GM18508 (cell line): ENCODE results near the gene FBLL1.
"Not testable (repeated sequence)": the region's sequence is repeated elsewhere in the genome, so short reads cannot be mapped to it uniquely, and the experiment has no call there.

Experiments used
- ATAC-seq: cut with Tn5 transposase; IDR thresholded peaks from one replicate; pipeline ENCODE4 v1.9.1; 2021; ENCODE audit warnings: moderate number of reproducible peaks; ENCODE audit not compliant: insufficient read depth, unreplicated experiment

Gene FBLL1

DNA sequence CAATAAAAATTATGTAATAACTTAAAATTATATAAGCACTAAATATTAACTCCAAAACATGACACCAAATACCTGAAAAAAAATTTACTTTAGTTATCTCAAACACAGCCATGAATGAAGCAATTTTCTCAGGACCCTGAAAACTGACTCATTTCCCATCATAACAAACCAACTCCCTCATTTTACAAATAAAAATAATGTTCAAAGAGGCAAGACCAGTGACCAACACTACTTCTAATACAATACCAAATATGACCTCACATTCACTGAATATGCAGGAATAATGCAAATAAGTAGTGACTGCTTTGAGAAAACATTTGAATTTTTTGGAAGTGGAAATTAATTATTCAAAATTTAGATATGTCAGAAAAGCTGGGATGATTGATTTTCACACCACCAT lies 21.6 kb downstream of the FBLL1 start:
- no peak for ATAC-seq

DNA sequence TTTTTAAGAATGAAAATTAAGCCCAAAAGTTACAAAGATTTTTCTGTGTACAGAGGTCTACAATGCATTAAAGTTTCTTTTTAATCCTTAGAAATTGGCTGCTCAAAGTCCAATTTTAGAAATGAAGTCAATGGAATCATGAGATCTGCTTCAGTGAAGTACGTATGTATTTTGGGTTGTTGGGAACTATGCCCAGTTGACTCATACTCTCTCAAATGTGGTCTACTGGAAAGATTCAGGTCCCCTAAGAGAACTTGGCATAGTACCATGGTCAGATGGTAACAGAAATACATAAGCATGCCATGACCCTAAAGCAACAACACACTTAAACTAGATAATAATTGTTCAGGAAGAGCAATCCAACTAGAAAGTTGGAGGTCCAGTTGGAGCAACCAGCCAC lies 23.0 kb downstream of the FBLL1 start:
- no peak for ATAC-seq

DNA sequence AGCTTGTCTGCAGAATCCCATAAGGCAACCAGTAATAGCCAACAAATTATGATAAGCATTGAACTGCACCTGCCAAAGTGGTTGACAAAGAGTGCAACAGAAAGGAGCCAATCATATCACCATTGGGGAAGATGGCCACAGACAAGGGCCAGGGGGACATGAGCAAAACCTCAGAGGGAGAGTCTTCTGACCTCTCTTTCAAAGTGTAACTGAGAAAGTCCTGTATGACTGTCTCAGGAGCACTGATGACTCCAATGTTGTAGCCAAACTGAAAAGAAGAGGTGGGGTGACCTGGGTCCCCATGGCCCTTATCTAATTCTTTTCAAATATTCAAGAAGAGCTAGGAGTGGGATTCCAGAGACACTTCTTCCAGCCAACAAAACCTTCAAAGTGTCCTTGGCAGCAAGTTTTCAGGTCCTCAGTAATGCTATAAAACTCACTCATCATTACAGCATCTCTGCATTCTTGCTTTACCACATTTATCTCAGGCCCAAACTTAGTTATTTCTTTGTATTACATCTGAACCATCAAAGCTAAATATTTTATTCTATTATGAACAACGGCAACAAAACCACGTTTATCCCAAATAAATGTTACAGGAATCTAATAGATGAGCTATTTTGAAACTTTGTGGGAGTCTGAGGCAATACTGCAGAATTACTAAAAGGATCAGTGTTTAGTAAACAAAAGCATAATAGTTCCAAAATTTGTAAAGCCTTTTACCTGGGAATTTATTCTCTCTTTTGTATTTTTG lies 24.4 kb downstream of the FBLL1 start:
- ATAC-seq, result no peak

DNA sequence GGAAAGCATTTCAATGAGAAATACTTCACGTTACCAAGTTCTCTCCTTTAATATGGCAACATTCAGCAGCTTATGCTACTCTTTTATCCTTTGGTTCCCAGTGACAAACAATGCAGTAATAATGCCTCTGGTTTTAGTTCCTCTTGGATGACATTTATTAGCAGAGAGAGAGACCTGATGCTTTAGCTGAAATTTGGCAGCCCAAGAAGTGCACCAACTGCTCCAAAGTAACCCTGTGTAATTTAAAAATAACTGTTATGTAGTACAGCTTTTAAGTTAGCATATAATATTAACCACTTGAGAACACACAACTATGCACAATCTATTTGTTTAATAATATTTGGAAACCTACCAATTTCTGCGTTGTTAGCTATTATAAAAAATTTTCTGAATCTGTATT lies 28.3 kb downstream of the FBLL1 start:
- ATAC-seq, result no peak

DNA sequence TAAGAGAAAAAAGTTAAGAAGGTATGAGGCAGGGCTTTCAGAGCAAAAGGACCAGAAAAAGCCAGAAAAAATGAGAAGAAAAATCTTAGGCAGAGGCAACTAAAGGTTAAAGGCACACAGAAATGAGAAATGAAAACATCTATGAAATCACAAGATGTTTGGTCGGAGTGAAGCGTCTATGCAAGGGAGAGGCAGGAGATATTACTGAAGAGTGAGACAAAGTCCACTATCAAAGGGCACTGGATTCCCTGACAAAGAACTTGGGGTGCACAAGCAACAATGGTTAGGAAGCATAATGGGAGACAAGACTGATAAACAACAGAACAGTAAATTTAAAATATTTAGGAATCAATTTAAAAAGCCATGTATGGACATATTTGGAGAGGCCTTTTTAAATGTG lies 33.2 kb downstream of the FBLL1 start:
- no peak for ATAC-seq

DNA sequence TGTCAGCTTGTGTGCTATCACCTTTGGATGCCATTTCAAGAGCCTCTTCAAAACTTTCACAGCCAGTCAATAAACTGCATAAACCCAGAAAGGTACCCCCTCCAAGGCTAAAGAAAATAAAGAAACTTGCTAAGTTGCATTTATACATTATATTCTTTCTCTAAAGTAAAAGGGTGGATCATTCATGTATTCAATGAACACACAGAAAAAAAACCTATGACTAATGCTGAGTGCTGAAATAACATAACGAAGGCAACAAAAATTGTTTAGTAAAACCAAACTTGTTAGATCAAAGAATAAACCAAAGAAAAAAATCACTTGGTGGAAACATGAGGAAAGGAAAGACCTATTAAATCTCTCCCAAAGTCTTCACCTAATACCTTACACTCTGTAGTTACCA lies 34.9 kb downstream of the FBLL1 start:
- ATAC-seq, result no peak

DNA sequence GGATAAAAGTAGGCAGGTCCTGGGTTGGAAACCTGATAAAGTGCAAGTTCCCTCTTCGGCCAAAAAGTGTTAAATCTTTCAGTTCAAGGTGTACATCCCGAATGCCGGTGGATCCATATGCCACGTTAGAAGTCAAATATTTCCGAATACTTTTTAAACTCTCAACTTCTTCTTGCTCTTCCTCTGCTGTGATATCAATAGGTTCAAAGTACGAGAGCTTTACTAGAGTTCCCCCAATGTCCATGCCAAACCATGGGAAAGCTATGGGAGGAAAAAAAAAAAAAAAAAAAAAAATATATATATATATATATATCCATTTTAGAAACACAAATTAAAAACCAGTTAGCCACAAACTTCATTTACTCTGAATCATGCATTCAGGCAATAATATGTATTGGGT lies 39.6 kb downstream of the FBLL1 start:
- no peak for ATAC-seq

DNA sequence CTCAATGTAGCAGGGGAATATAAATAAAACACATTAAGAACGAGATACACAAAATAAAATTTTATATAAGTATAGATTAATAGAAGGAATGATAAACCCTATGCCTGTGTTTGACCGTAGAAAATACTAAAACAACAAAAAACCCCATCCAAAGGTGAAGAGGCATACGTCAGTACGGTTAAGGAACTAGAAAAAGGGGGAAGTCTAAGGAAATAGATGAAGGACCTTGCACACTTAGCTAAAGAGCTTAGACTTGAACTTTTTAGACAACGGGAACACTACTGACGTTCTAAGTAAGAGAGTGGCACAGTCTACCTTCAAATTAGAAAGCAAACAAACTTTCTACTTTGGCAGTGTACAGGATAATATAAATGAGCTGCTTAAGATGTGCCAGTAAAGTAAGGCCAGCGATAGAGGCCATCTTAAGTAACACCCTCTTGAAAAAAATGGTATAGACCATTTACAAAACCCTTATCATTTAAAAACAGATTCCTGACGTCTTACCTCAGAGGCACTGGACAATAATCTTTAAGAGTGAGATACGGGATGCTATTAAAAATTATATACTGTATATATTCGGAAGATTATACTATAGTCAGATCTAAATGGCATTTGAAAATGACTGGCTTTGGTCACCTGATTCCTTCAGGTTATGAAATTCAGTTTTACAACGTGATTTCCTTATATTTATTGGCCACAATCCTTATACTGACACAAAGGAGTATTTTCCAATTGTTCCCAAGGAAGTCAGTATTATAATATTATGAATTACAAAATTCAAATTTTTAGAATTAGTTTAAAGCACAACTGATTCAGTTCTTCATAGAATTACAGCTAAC lies 41.6 kb downstream of the FBLL1 start:
- no peak for ATAC-seq

DNA sequence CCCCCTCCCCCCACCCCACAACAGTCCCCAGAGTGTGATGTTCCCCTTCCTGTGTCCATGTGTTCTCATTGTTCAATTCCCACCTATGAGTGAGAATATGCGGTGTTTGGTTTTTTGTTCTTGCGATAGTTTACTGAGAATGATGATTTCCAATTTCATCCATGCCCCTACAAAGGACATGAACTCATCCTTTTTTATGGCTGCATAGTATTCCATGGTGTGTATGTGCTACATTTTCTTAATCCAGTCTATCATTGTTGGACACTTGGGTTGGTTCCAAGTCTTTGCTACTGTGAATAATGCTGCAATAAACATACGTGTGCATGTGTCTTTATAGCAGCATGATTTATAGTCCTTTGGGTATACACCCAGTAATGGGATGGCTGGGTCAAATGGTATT lies 44.6 kb downstream of the FBLL1 start:
- ATAC-seq, result not testable (repeated sequence)

DNA sequence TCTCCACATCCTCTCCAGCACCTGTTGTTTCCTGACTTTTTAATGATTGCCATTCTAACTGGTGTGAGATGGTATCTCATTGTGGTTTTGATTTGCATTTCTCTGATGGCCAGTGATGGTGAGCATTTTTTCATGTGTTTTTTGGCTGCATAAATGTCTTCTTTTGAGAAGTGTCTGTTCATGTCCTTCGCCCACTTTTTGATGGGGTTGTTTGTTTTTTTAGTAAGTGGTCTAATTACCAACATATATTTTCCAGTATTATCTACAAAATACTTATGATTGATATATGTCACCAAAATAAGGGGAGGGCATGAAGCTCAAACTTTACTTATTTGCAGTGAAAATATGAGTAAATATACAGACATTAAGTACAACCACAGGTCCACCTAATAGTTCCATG lies 45.1 kb downstream of the FBLL1 start:
- ATAC-seq, result not testable (repeated sequence)

DNA sequence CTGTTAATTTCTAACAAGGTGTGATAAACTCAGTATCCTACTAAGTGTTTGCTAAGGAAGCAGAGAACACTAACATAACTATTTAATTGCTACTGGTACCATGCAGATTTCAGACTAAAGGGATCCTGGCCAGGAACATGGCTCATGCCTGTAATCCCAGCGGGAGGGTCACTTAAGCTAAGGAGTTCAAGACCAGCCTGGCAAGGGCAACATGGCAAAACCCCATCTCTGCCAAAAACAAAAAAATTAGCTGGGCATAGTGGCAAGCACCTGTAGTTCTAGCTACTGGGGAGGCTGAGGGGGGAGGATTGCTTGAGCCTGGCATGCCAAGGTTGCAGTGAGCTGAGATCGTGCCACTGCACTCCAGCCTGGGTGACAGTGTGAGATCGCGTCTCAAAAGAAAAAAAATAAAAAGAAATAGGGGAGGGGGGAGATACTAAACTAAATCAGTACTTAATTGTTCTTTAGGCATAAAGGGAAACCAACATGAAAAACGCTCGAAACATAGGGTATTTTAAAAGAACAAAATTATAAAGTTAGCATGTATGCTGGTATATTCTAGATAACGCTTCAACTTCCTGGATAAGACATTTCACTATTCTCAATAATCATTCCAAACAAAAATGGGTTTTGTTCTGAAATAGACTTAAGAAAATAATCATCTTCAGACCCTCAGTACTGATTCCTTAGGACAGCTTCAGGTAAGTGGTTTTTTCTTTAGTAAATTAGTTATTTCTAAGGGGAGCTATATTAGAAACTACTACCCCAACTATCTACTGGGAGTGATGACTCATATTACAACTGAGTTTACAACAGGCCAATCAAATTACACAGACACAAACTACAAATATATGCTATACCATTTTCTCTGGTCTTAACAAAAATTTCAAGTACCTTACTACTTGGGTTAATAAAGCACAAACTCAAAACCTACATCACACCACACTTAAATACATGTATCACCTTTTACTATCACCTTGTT lies 46.6 kb downstream of the FBLL1 start:
- no peak for ATAC-seq

DNA sequence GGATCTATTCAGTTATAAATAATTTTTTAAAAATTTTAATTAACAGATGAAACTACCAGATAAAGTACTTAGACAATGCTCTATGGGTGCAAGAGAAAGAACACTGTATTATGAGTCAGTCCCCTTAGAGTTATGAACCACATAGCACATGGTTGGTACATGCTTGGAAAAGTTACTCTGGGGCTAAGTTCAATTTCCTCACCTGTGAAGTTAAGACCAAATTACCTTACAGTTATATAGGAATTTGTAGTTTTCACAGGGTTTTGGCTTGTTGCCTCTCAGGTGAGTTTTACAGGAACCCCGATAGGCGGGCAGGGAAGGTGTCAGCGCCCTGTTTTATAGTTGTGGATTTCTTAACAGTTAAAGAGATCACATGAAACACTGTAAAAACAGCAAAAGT lies 48.9 kb downstream of the FBLL1 start:
- no peak for ATAC-seq

DNA sequence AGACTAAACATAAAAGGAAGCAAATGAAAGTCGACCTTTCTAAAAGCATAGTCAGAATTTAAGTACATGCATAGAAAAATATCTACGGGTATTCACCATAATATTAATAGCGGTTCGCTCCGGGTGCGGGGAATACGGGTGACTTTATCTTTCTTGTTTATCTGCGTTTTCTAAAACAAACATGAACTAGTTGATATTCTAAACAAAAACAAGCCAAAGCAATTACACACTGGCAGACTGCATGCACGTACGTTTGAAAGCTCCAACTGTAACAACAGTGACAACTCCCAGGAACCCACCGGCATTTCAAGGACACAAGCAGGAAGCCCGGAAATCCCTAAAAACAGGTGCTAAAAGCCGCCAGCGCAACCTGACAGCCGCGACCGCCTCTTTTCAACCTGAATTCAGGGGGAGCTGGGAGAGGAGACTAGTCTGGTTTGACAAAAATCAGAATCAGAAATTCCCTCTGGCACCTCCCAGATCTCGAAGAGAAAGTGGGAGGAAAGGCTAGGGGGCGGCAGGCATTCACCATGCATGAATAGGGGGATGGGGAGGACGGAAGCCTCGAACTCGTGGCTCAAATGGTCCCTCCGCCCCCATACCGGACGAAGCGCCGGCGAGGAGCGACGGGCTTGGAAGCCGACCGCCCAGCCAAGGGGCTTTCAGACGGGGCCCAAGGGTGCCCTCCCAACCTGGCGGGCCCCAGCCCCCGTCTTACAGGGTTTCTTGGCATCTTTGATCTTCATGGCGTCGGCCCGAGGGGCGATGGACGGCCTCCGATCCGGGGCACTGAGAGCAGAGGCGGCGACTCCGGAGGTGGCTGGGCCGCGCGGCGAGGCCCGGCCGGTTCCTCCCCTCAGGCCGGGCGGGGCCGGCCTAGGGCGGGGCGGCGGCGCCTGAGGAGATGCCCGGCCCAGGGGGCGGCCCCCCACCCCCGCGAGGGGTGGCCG lies 49.7 kb downstream of the FBLL1 start, which contains the start of gene PANK3:
TSS of gene PANK3 (minus strand) at position 831 of the 950 bp plus-strand sequence. CDS start at position 746, 85 bp downstream.
- ATAC-seq, result peak; percentile 20

DNA sequence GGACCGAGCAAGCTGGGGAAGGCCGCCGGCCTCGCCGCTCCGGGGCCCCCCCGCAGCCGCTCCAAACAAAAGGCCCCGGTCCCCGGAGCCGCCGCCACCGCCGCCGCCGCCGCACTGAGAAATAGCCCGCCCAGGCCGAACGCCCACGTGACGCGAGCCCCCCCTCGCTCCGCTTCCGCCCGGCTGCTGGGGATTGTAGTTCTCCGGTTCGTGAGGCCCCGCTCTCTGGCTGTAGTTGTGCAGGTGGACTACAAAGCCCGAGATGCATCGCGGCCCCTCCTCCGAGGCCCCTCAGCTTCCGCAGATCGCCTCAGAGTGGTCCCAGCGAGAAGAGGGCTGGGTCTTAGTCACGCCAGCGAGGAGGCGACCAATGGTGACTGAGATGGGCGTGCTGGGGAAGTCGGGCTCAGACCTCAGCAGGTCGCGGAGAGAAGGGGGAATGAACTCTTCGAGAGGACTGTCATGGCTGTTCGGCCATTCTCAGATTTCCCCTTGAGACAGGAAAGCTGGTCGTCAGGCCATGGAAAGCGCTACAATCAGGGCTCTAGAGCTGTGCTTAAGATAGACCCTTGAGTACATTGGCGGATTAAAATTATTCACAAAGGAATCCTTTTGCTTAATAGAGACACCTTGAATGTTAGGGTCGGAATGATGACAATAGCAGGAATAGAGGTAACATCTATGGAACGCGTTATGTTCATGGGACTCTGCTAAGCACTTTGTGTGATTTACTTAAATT lies 50.6 kb downstream of the FBLL1 start:
- peak; percentile 91 for ATAC-seq

DNA sequence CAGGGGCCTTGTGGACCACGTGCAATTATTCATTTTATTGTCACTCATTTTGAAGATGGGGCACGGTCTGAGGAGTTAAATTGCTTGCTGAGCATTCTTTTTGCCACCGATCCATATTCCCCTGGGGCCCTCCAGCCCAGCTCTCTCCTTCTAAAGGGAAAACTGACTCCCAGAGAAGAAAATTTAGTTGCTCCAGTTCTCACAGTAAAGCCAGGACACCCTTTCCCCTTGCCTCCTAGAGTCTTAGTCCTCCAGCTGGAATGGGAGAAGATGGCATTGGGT lies 51.1 kb downstream of the FBLL1 start:
- ATAC-seq, result no peak
